ENCODE data around the gene PPP1R15A.
"Not testable (repeated sequence)": the region's sequence is repeated elsewhere in the genome, so short reads cannot be mapped to it uniquely, and the experiment has no call there.

PPP1R15A gene

DNA sequence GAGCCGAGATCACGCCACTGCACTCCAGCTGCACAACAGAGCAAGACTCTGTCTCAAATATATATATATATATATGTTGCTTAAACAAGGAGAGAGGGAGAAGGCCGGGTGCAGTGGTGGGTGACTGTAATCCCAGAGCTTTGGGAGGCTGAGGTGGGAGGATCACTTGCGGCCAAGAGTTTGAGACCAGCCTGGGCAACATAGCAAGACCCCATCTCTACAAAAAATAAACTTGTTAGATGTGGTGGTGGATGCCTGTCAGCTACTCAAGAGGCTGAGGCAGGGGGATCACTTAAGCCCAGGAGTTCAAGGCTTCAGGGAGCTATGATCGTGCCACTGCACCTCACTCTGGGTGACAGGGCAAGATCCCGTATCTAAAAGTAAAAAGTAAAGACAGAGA is 30.6 kb upstream of the PPP1R15A start:
- no peak overlapping the region for H3K27ac ChIP-seq
- ChIA-PET POLR2A (ENCODE audit: low non-redundant PET) (no interaction called here), CTCF (interaction anchor here (0.5 to 4.6 kb wide), 7 partner anchors 13 to 64 kb away, joined by 3 to 58 read pairs (median 4); no protein-coding TSS in a partner anchor)
- DNase-seq (ENCODE audit: low spot score), result no peak
- TF ChIP-seq, protein P1, sequence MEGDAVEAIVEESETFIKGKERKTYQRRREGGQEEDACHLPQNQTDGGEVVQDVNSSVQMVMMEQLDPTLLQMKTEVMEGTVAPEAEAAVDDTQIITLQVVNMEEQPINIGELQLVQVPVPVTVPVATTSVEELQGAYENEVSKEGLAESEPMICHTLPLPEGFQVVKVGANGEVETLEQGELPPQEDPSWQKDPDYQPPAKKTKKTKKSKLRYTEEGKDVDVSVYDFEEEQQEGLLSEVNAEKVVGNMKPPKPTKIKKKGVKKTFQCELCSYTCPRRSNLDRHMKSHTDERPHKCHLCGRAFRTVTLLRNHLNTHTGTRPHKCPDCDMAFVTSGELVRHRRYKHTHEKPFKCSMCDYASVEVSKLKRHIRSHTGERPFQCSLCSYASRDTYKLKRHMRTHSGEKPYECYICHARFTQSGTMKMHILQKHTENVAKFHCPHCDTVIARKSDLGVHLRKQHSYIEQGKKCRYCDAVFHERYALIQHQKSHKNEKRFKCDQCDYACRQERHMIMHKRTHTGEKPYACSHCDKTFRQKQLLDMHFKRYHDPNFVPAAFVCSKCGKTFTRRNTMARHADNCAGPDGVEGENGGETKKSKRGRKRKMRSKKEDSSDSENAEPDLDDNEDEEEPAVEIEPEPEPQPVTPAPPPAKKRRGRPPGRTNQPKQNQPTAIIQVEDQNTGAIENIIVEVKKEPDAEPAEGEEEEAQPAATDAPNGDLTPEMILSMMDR (conservative IDR thresholded peaks at IDR 0.05; ENCODE audit: low read depth), result no peak

DNA sequence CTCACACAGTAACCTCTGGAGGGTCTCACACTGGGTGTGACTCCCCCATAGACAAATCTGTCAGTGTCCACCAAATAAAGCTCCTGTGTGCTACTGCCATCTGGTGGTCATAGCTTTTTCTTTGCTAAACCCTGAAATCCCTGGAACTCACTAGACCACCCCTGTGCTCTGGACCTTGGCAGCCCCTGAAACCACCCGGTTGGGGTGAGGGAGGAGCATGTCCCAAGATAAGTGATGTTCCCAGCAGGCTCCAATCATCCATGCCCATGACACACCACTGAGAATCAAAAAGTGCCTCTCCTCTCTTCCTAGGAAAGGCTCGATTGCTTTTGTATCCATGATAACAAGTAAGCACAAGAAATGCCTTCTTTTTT is 29.4 kb upstream of the PPP1R15A start:
- POLR2A ChIA-PET (ENCODE audit: low non-redundant PET), result no interaction called here
- TF ChIP-seq, protein P1 (conservative IDR thresholded peaks at IDR 0.05; ENCODE audit: low read depth), result peak; percentile 86
- DNase-seq (ENCODE audit: low spot score), result peak; percentile 36
- CTCF ChIA-PET, result interaction anchor here (0.5 to 4.6 kb wide), 21 partner anchors 8 to 718 kb away, joined by 3 to 58 read pairs (median 5); partner anchors contain the start of genes BCAT2, CA11, PLEKHA4 and PPP1R15A
- H3K27ac ChIP-seq, result peak overlapping the region; percentile 5; the same call in 1 of the 2 replicates

DNA sequence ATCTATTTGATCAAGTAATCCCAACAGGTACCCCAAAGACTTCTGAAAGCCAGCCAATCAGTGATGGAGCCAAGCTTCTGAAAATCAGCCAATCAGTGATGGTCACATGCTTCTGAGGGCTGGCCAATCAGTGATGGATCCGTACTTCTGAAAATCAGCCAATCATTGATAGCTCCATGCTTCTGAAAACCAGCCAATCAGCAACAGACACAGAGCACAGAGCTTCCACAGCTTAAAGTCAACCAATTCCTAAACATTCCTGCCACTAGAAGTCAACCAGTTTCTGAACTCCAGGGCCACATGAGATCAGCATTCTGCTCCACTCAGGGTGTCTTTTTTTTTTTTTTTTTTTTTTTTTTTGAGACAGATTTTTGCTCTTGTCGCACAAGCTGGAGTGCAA is 27.7 kb upstream of the PPP1R15A start:
- ChIA-PET POLR2A (ENCODE audit: low non-redundant PET) (no interaction called here), CTCF (interaction anchor here (0.6 to 4.6 kb wide), 6 partner anchors 8 to 532 kb away, joined by 3 to 58 read pairs (median 4); partner anchors contain the start of gene HSD17B14)
- DNase-seq (ENCODE audit: low spot score), result peak; percentile 50
- no peak overlapping the region for H3K27ac ChIP-seq
- TF ChIP-seq, protein P1 (conservative IDR thresholded peaks at IDR 0.05; ENCODE audit: low read depth), result no peak

DNA sequence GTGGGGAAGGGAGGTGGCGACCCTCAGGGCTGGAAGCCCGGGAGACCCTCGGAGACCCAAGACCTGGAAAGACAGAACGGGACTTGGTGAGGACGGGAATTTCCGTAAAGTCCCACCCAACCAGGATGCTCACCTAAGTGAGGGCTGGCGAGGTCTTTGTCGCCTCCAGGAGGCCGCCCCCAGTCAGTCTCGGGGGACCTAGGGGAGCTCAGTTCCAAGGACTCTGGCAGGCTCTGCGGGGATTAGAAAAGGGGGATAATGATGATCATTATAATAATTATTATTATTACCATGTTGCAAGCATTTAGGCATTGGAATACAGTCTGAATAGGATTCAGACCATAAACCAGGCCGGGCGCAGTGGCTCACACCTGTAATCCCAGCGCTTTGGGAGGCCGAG is 26.8 kb upstream of the PPP1R15A start:
- no peak for DNase-seq (ENCODE audit: low spot score)
- no peak overlapping the region for H3K27ac ChIP-seq
- TF ChIP-seq, protein P1 (conservative IDR thresholded peaks at IDR 0.05; ENCODE audit: low read depth), result no peak
- POLR2A ChIA-PET (ENCODE audit: low non-redundant PET), result no interaction called here
- CTCF ChIA-PET, result interaction anchor here (0.6 to 2.2 kb wide), 3 partner anchors 9 to 194 kb away, joined by 3 to 15 read pairs (median 3); partner anchors contain the start of gene HSD17B14

DNA sequence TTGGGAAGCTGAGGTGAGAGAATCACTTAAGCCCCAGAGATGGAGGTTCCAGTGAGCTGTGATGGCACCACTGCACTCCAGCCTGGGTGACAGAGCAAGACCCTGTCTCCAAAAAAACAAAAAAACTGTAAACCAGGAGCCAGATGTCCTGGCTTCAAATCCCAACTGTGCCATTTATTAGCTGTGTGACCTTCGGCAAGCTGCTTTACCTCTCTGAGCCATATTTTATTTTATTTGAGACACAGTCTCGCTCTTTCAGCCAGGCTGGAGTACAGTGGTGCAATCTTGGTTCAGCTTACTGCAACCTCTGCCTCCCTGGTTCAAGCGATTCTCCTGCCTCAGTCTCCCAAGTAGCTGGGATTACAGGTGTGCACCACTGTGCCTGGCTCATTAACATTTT is 25.6 kb upstream of the PPP1R15A start:
- DNase-seq (ENCODE audit: low spot score); POLR2A ChIA-PET (ENCODE audit: low non-redundant PET); H3K27ac ChIP-seq: not testable (repeated sequence)
- CTCF ChIA-PET, result interaction anchor here (0.6 to 2.2 kb wide), 2 partner anchors 16 to 59 kb away, joined by 4 to 15 read pairs; no protein-coding TSS in a partner anchor

DNA sequence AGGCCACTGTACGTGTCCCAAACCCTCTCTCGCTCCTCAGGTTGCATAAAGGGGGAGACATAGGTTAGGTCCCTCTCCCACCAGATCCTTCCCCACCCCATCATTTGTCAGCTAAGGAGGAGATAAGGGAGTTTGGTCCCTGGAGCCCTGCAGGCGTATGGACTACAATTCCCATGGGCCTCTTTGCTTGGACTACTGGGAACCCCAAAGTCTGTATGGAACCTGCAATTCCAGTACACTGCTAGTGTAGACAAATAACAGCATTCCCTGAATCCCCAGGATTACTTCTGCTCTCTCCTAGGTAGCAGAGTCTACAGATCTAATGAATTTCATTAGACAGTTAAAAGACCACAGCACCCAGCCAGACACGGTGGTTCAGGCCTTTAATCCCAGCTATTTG is 19.9 kb upstream of the PPP1R15A start:
- DNase-seq (ENCODE audit: low spot score), result no peak
- ChIA-PET POLR2A (ENCODE audit: low non-redundant PET) (interaction anchor here (1.2 kb wide), 1 partner anchor 20 kb away, joined by 4 read pairs; the partner anchor contains the start of gene PPP1R15A), CTCF (interaction anchor here (0.6 to 1.0 kb wide), 2 partner anchors 9 to 470 kb away, joined by 9 to 14 read pairs; no protein-coding TSS in a partner anchor)
- TF ChIP-seq, protein P1 (conservative IDR thresholded peaks at IDR 0.05; ENCODE audit: low read depth), result no peak
- H3K27ac ChIP-seq, result no peak overlapping the region

DNA sequence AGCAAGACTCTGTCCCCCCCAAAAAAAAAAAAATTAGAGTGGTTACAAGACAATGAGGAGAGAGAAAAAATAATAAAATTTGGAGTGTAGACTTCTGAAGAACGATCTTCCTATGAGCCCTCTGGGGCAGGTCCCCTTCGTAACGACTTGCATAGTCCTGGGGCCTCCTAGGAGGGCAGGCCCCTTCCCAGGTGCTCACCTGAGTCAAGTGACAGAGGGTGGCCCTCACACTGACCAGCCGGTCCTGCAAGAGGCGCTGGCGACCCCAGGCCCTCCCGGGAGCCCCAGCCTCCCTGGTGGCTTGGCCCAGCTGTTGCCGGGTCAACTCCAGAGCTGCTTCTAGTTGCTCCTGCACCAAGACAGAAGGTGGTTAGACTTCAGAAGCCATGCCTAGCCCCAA is 18.7 kb upstream of the PPP1R15A start:
- no peak for DNase-seq (ENCODE audit: low spot score)
- no peak overlapping the region for H3K27ac ChIP-seq
- POLR2A ChIA-PET (ENCODE audit: low non-redundant PET), result no interaction called here
- TF ChIP-seq, protein P1 (conservative IDR thresholded peaks at IDR 0.05; ENCODE audit: low read depth), result no peak
- CTCF ChIA-PET, result interaction anchor here (0.7 to 1.1 kb wide), 2 partner anchors 65 to 207 kb away, joined by 3 to 4 read pairs; partner anchors contain the start of gene CA11

Data from RWPE1 (cell line).